Mucosa of rectum (tissue), 2 donors: Measurements from ENCODE around the gene SLC25A51.

Source experiments
- H3K27ac ChIP-seq, 2 donors: one replicate each; pipeline ENCODE4 v1.7.0; 2013; ENCODE audit warnings: inconsistent platforms in 2 of 2, low read depth in 2 of 2, low read length in 2 of 2
- H3K27me3 ChIP-seq, 2 donors: one replicate each; pipeline ENCODE4 v1.7.0; 2013; ENCODE audit warnings: low read length in 2 of 2; ENCODE audit not compliant: control insufficient read depth in 2 of 2, insufficient read depth in 2 of 2
- H3K36me3 ChIP-seq, 2 donors: one replicate each; pipeline ENCODE4 v1.7.0; 2013; ENCODE audit warnings: low read length in 2 of 2; ENCODE audit not compliant: control insufficient read depth in 2 of 2, insufficient read depth in 2 of 2
- H3K4me1 ChIP-seq, 2 donors: one replicate each; pipeline ENCODE4 v1.7.0; 2013; ENCODE audit warnings: low read length in 2 of 2, mild to moderate bottlenecking in 1 of 2; ENCODE audit not compliant: control insufficient read depth in 2 of 2, insufficient read depth in 2 of 2
- H3K4me3 ChIP-seq, 2 donors: one replicate each; pipeline ENCODE4 v1.7.0; 2013; ENCODE audit warnings: low read length in 2 of 2
- H3K9ac ChIP-seq, 2 donors: one replicate each; pipeline ENCODE4 v1.7.0; 2013; ENCODE audit warnings: low read length in 2 of 2, low read depth in 1 of 2, mild to moderate bottlenecking in 1 of 2
- H3K9me3 ChIP-seq, 2 donors: one replicate each; pipeline ENCODE4 v1.7.0; 2013; ENCODE audit warnings: low read length in 2 of 2; ENCODE audit not compliant: control insufficient read depth in 2 of 2
- donor health status: healthy.
- donor health status: Normal muscosa, but diverticular disease.

Gene SLC25A51

DNA sequence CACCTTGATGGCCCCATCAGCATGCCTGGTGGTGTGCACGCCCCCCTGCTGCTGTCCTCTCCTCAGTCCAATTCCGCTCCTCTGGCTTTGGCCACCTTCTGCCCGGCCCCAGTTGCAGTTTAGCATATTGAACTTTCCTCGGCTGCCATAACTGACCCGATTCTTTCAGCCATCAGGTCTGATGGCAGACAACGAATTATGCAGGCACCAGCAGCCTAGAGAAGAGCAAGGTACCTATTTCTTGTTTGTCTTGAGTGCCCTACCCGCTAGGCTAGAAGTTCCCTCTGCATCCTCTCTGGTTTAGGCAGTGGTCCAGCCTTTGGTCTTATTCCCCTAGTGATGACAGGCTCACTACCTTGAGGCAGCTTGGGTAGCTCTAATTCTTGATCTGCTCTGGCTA, 43.0 kb upstream of the SLC25A51 start:
- H3K4me1 ChIP-seq = no peaks in the 10 kb centered on the region

DNA sequence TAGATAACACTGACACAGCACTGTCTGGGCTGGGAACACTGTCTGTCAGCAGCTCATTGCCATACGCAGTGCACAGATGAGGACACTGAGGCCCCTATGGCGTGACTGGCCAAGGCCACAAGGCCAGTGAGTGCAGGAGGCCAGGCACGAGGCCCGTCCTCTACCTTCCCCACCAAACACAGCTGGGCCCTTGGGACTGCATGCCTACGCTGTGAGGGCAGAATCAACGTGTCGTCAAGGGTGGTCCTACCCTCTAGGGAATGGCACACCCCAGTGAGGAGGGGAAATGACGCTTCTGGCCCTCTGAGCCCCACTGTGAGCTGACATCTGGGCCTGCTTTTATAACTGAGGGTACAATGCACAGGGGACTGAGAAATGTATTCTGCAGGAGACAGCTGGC, 42.1 kb upstream of the SLC25A51 start:
- Histone ChIP-seq H3K36me3 (peaks cover 40 to 41% of the 10 kb centered on the region in 2 donors), H3K27ac (no peak overlapping the region), H3K9ac (no peak overlapping the region), H3K4me3 (no peak overlapping the region), H3K4me1 (no peaks in the 10 kb centered on the region), H3K27me3 (no peaks in the 10 kb centered on the region), H3K9me3 (no peaks in the 10 kb centered on the region)

More for the DNA sequence above, 43.0 kb upstream of the SLC25A51 start:
- peaks cover 39 to 41% of the 10 kb centered on the region in 2 donors for H3K36me3 ChIP-seq
- H3K27me3 ChIP-seq = no peaks in the 10 kb centered on the region
- H3K4me3 ChIP-seq = no peak overlapping the region
- H3K27ac ChIP-seq = no peak overlapping the region
- no peak overlapping the region for H3K9ac ChIP-seq
- no peaks in the 10 kb centered on the region for H3K9me3 ChIP-seq

DNA sequence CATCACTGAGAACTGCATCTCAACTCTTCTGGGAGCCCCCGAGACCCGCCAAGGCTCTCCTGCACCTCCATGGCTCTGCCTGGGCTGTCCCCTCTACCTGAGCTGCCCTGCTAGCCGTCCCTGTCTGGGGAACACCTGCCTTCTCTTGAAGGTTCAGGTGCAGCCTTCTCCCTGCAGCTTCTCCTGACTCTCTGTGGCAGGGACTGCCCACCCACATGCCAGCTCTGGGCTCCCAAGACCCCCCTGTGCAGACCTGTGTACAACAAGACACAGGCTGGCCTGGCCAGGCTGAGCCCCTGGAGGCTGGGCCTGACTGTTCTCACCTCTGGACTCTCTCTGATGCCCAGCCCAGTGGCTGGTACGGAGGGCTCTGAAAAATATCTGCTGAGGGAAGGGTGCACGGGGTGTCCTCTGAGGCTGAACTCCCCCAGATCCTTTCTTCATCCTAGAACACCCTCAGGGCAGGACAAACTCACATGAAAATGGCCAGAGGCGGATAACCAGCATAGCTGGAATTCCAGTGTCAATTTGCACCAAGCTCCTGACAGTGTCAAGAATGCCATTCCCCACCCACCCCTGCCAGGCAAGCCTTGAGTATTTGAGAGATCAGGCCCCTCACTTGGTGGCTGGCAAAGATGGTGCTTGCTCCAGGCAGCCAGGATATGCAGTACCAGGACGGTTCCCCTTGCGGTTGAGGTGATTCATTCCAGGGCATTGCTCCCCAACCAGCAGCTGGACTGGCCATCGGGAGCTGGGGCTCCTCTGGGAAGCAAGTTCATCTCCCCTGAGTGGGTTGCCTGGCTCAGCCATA, 40.9 kb upstream of the SLC25A51 start:
- H3K9ac ChIP-seq = no peak overlapping the region
- no peaks in the 10 kb centered on the region for H3K9me3 ChIP-seq
- peaks cover 34 to 40% of the 10 kb centered on the region in 2 donors for H3K36me3 ChIP-seq
- H3K4me3 ChIP-seq = no peak overlapping the region
- H3K4me1 ChIP-seq = no peaks in the 10 kb centered on the region
- H3K27me3 ChIP-seq = no peaks in the 10 kb centered on the region
- no peak overlapping the region for H3K27ac ChIP-seq

DNA sequence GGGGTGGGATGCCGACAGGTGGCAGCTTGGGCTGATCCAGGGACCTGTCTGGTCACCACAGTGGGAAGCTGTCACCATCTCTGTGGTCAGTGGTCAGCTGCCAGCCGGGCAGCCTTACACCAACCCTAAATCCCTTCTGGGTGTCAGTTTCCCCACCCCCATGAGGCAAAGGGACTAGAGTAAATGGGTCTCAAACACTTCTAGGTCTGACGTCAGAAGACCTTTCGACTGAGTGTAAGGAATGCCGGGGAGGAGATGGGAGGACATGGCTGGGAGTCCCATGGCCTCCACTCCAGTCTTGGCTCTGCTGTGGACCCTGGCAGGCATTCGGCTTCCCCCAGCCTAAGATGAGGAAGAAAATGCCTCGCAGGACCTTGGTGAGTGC, 40.3 kb upstream of the SLC25A51 start:
- peaks cover 34 to 40% of the 10 kb centered on the region in 2 donors for H3K36me3 ChIP-seq

DNA sequence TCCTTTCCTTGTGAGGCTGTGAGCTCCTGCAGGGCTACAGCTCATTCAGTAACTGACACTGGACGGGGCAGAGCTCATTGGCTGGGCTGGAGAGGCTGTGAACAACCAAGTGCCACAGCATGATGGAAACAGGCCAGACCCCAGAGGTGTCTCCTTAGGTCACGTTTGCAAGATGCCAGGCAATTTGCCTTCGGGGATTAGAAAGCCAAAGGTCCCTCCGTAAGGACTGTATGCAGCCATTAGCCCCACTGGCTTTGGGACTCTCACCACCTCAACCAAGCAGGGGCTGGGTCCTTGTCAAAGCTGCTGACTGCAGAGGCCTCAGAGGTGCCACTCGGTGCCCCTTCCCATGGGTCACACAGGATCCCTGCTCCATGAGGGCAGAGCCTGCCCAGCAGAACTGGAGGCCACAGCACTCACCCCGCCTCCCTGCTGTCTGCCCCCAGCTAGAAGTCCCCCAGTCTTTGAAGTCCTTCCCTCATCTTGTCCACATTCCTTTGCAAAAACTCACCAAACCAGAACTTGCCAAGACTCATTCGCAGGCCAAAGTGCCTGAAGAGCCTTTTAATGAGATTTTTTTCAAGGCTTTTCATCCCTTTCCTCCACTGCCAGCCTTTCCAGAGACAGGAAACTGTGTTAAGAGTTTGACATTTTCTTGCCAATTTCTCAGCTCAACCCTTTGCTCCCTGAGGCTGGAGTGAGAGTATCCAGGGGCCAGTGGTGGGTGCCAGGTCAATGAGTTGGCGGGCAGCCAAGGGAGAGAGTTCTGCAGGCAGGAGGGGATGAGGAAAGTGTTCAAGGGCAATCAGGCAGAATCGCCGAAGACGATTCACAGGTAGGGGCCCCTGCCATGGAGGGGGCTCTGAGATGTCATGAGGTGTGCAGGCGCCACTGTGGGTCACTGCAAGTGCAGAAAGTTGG, 39.7 kb upstream of the SLC25A51 start:
- H3K27ac ChIP-seq = no peak overlapping the region
- no peak overlapping the region for H3K9ac ChIP-seq
- H3K36me3 ChIP-seq = peaks cover 34 to 39% of the 10 kb centered on the region in 2 donors

More for the DNA sequence above, 40.3 kb upstream of the SLC25A51 start:
- Histone ChIP-seq H3K9me3 (no peaks in the 10 kb centered on the region), H3K27me3 (no peaks in the 10 kb centered on the region), H3K27ac (no peak overlapping the region), H3K4me3 (no peak overlapping the region), H3K9ac (no peak overlapping the region), H3K4me1 (no peaks in the 10 kb centered on the region)

DNA sequence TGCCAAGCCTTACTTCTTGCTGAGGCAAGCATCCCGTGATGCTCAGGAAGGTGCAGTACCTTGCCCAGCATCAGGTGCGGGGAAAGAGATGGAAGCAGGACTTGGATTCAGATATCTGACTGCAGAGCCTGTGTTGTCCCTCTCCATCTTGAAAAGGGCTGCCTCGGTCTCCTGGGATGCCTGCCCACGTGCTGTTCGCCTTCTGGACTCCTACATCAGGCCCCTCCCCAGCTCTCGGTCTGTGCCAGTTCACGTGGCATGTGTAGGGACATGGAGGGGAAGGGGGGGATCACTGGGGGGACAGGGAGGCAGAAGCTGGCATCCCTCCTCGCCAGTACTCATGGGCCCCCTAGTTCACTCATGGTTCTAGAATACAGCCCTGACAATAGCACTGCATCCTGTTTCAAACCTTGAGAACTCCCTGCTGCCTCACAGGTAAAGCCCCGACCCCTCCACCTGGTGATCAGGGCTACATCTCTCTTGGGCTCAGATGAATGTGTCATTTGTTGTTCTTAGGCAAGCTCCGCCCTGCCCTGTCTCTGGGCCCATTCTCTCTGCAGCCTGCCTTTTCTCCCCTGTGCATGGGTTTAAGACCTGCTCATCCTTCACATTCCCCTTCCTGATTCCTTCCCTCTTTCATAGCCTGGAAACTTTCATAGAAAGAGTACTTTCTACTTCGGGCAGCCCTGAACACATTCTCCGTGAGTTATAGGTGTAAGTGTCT, 38.9 kb upstream of the SLC25A51 start:
- H3K4me1 ChIP-seq = no peaks in the 10 kb centered on the region
- no peak overlapping the region for H3K9ac ChIP-seq
- H3K27me3 ChIP-seq = no peaks in the 10 kb centered on the region
- H3K27ac ChIP-seq = no peak overlapping the region
- no peaks in the 10 kb centered on the region for H3K9me3 ChIP-seq
- H3K36me3 ChIP-seq = peaks cover 28 to 33% of the 10 kb centered on the region in 2 donors
- no peak overlapping the region for H3K4me3 ChIP-seq

More for the DNA sequence above, 39.7 kb upstream of the SLC25A51 start:
- Histone ChIP-seq H3K9me3 (no peaks in the 10 kb centered on the region), H3K4me1 (no peaks in the 10 kb centered on the region), H3K27me3 (no peaks in the 10 kb centered on the region), H3K4me3 (no peak overlapping the region)

DNA sequence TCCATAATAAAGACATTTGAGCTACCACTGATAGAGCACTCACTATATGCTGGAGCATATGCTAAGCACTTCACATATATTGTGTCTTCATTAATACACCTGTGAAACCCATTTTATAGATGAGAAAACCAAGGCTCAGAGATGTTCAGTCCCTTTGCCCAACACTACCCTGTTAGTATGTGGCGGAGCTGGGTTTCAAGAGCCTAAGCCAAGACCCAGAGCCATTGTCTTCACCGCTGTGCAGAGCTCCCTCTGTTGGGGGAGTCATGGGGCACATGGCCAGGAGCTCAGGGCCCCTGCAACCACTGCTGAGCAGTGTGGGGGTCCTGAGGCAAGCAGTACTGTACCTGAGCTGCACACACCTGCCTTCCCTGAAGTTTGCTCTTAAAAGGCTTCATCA, 37.3 kb upstream of the SLC25A51 start:
- H3K4me1 ChIP-seq = no peaks in the 10 kb centered on the region
- H3K27ac ChIP-seq = no peak overlapping the region
- H3K4me3 ChIP-seq = no peak overlapping the region
- no peaks in the 10 kb centered on the region for H3K9me3 ChIP-seq
- peaks cover 16 to 18% of the 10 kb centered on the region in 2 donors for H3K36me3 ChIP-seq
- H3K9ac ChIP-seq = no peak overlapping the region
- no peaks in the 10 kb centered on the region for H3K27me3 ChIP-seq

DNA sequence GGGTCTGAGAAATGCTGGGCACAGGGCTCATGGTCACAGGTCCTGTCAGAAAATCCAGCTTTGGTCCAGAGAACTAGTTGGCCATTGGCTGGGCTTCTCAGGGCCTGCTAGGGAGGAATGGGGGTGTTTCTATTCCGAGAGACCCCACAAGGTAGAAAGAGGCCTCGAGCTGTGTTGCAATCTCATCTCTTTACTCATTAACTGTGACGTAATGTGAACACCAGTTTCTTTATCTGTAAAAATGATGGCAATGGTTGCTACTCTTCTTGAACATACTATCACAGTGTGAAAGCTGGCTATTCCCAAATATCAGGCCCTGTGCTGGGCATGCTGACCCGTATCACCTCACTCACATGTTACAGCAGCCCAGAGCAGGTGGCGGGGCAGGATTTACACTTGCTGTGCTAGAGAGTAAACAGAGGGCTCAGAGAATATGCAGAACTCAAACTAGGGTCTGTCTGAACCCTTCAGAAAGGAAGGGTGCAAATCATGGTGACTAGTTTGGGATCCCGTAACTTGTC, 35.7 kb upstream of the SLC25A51 start:
- no peaks in the 10 kb centered on the region for H3K4me1 ChIP-seq
- H3K27ac ChIP-seq = no peak overlapping the region
- no peak overlapping the region for H3K4me3 ChIP-seq
- no peaks in the 10 kb centered on the region for H3K9me3 ChIP-seq
- peaks cover 4 to 8% of the 10 kb centered on the region in 2 donors for H3K36me3 ChIP-seq
- H3K9ac ChIP-seq = no peak overlapping the region
- no peaks in the 10 kb centered on the region for H3K27me3 ChIP-seq

DNA sequence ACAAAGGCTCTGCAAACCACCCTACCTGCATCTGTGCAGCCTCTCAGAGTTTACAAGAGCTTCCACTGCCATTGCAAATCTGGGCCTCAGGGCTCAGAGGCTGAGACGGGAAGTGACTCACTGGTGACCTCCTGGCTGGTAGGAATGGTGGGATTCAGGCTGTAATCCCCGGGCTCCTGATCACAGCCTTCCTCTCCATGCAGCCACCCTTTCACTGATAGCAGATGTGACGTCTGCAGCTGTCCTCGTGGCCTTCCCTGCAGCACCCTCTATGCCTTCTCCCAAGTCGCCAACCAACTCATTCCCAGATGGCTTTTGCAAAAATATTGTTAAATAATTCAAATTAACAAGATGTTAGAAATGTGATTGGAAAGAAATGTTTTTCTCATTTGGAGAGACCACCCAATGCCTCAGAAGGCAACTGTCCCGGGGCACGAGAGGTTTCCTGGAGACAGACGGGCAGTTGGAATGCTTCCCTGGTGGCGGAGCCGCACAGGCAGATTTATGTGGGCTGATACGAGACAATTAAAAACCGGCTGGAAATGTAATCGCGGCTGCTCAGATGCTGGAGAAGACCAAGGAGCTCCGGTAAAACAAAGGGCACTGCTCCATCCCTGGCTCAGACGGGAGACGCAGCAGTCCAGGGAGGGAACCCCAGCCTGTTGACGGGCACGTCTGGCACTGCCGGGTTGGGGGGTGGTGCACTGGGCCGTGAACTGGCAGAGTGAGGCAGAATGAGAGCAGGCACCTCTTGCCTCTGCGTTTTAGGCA, 34.4 kb upstream of the SLC25A51 start:
- no peak overlapping the region for H3K9ac ChIP-seq
- H3K27ac ChIP-seq = no peak overlapping the region
- no peaks in the 10 kb centered on the region for H3K4me1 ChIP-seq
- H3K36me3 ChIP-seq = peaks cover 4% of the 10 kb centered on the region in 2 donors
- H3K27me3 ChIP-seq = no peaks in the 10 kb centered on the region
- H3K4me3 ChIP-seq = no peak overlapping the region
- no peaks in the 10 kb centered on the region for H3K9me3 ChIP-seq
